Caco-2 (cell line): ENCODE data around the gene GATAD2B. TPM values are rescaled to one million over a fixed set of nuclear protein-coding genes. Genes with fewer than 3 reads are reported as not detected.

Source experiments
- BruUV-seq: library from RNA; stranded (reverse); fragments of 400-500 nt; replicated peaks from 2 replicates; lab custom pipeline; 2021; lab: Mats Ljungman, UMichigan
- CTCF ChIA-PET: fragments of 300-600 bp; sonication (Branson Sonifier 250); formaldehyde crosslinking; loops from one replicate; lab custom pipeline; 2022; ENCODE audit warnings: antibody characterized with exemption; lab: Charles Lee
- POLR2A ChIA-PET: fragments of 300-600 bp; sonication (Branson Sonifier 250); formaldehyde crosslinking; loops from one replicate; lab custom pipeline; 2022; ENCODE audit warnings: antibody characterized with exemption; lab: Charles Lee
- DNase-seq, 2 experiments: peaks; one replicate each; pipeline versions ENCODE4 v3.0.0 to v3.0.0-alpha.2; 2020 to 2022
- H3K27me3 ChIP-seq: replicated peaks from 2 replicates; pipeline ENCODE4 v1.6.0; 2011; ENCODE audit warnings: low read length; ENCODE audit not compliant: control insufficient read depth, insufficient read depth
- H3K36me3 ChIP-seq: 2 replicates; pipeline ENCODE4 v1.5.1; 2011; ENCODE audit warnings: low read length; ENCODE audit not compliant: control insufficient read depth, insufficient read depth
- H3K4me1 ChIP-seq: fragments of 250-450 bp; sonication (Bioruptor Pico); 2 replicates; pipeline ENCODE4 v1.5.1; 2020; ENCODE audit warnings: mild to moderate bottlenecking
- H3K4me3 ChIP-seq: 2 replicates; pipeline ENCODE4 v1.5.1; 2011; ENCODE audit warnings: low read depth, mild to moderate bottlenecking, control low read depth, low read length
- H3K9me3 ChIP-seq: fragments of 250-450 bp; sonication (Bioruptor Pico); 2 replicates; pipeline ENCODE4 v1.5.1; 2020; ENCODE audit warnings: mild to moderate bottlenecking, moderate library complexity
- H3K27ac Mint-ChIP-seq: one replicate; pipeline ENCODE4 v1.8.0; 2022; ENCODE audit warnings: mixed read lengths; ENCODE audit not compliant: unreplicated experiment
- H3K27me3 Mint-ChIP-seq: one replicate; pipeline ENCODE4 v1.8.0; 2022; ENCODE audit warnings: mixed read lengths; ENCODE audit not compliant: insufficient read depth, unreplicated experiment
- H3K36me3 Mint-ChIP-seq: one replicate; pipeline ENCODE4 v1.8.0; 2022; ENCODE audit warnings: mild to moderate bottlenecking, mixed read lengths; ENCODE audit not compliant: insufficient read depth, unreplicated experiment
- H3K4me1 Mint-ChIP-seq: one replicate; pipeline ENCODE4 v1.8.0; 2022; ENCODE audit warnings: low read depth, mixed read lengths; ENCODE audit not compliant: unreplicated experiment
- H3K4me3 Mint-ChIP-seq: one replicate; pipeline ENCODE4 v1.8.0; 2022; ENCODE audit warnings: mild to moderate bottlenecking, moderate library complexity, mixed read lengths; ENCODE audit not compliant: unreplicated experiment
- H3K9me3 Mint-ChIP-seq: one replicate; pipeline ENCODE4 v1.8.0; 2022; ENCODE audit warnings: mixed read lengths; ENCODE audit not compliant: unreplicated experiment
- intact Hi-C: fragments of 100-400 bp; cut with micrococcal nuclease; formaldehyde crosslinking; loops from one replicate; pipeline ENCODE4 v1.10.0; 2022; ENCODE audit not compliant: unreplicated experiment
- total RNA-seq: library from RNA; stranded (reverse); gene quantifications from 2 replicates; pipeline ENCODE4 v1.2.3, GENCODE V29; 2022
- TF ChIP-seq, protein P1 (sequence below), 2 experiments: fragments of 200-600 bp in 1 of 2; IDR thresholded peaks; 1 replicate in 1 of 2; 2 replicates in 1 of 2; pipeline versions ENCODE4 v1.5.1 to v1.8.0; 2011 to 2022; ENCODE audit warnings: antibody characterized with exemption in 1 of 2, control low read depth in 1 of 2, inconsistent platforms in 1 of 2, low read depth in 1 of 2, low read length in 1 of 2, mild to moderate bottlenecking in 1 of 2, moderate library complexity in 1 of 2; ENCODE audit not compliant: insufficient read depth in 1 of 2, severe bottlenecking in 1 of 2, unreplicated experiment in 1 of 2

GATAD2B gene
- total RNA-seq, 1 experiment from 2014 or later = 38.0 TPM

GRCh38 chr1:153795330-153795837 is 127.4 kb downstream of the GATAD2B start:
- Mint-ChIP-seq H3K36me3 (peaks cover 13% of the 10 kb centered on the region), H3K4me3 (no peak overlapping the region), H3K27me3 (no peaks in the 10 kb centered on the region), H3K9me3 (no peaks in the 10 kb centered on the region), H3K27ac (no peak overlapping the region), H3K4me1 (no peaks in the 10 kb centered on the region)
- BruUV-seq = no TSS peak
- Histone ChIP-seq H3K9me3 (no peaks in the 10 kb centered on the region), H3K4me3 (no peak overlapping the region), H3K36me3 (no peaks in the 10 kb centered on the region), H3K4me1 (no peaks in the 10 kb centered on the region), H3K27me3 (no peaks in the 10 kb centered on the region)
- TF ChIP-seq, protein P1, sequence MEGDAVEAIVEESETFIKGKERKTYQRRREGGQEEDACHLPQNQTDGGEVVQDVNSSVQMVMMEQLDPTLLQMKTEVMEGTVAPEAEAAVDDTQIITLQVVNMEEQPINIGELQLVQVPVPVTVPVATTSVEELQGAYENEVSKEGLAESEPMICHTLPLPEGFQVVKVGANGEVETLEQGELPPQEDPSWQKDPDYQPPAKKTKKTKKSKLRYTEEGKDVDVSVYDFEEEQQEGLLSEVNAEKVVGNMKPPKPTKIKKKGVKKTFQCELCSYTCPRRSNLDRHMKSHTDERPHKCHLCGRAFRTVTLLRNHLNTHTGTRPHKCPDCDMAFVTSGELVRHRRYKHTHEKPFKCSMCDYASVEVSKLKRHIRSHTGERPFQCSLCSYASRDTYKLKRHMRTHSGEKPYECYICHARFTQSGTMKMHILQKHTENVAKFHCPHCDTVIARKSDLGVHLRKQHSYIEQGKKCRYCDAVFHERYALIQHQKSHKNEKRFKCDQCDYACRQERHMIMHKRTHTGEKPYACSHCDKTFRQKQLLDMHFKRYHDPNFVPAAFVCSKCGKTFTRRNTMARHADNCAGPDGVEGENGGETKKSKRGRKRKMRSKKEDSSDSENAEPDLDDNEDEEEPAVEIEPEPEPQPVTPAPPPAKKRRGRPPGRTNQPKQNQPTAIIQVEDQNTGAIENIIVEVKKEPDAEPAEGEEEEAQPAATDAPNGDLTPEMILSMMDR (IDR thresholded peaks at IDR 0.05; ENCODE audit: insufficient read depth in 1 of 2, low read depth in 1 of 2, low read length in 1 of 2, severe bottlenecking in 1 of 2, unreplicated experiment in 1 of 2) = no peak
- CTCF ChIA-PET = interaction anchor here (0.5 kb wide), 1 partner anchor 31 kb away, joined by 4 read pairs; no protein-coding TSS in a partner anchor
- intact Hi-C loops = no loop called here
- POLR2A ChIA-PET = no interaction called here
- no peak for DNase-seq

DNA sequence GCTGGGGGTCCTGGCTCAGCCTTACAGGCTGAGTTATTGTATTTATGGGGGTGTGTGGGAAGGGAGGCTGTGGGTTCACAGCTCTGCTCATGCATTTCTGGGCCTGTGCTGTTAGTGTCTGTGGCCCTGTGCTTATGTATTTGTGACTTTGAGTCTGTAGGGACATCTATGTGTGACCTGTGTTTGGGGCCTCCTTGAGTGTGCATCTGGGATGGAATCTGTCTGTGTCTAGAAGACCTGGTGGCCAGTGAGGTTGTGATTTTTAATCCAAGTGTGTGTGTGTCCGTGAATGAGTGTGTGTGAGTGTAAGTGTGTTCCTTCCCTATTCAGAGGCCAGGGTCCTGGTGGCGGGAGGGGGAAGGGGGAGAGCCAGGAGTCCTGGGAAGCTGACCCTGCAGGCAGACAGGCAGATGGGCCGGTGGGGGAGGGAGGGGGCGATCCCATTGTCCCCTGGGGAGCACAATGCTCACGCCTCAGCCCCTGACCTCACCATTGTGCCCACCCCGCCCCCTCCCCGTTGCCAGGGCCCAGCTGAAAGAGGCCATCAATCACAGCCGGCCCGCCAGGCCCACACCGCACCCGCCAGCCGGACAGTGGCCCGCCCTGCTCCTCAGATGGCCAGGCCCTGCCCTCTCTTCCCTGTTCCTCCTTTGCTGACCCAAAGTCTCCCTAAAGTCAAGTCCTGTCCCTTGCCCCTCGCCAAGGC is 128.0 kb downstream of the GATAD2B start:
- H3K4me1 Mint-ChIP-seq = no peaks in the 10 kb centered on the region
- ChIA-PET POLR2A (no interaction called here), CTCF (interaction anchor here (0.5 kb wide), 1 partner anchor 32 kb away, joined by 4 read pairs; no protein-coding TSS in a partner anchor)
- intact Hi-C loops = no loop called here
- Histone ChIP-seq H3K27me3 (no peaks in the 10 kb centered on the region), H3K36me3 (no peaks in the 10 kb centered on the region), H3K4me3 (no peak overlapping the region), H3K4me1 (no peaks in the 10 kb centered on the region), H3K9me3 (no peaks in the 10 kb centered on the region)
- no peaks in the 10 kb centered on the region for H3K9me3 Mint-ChIP-seq
- BruUV-seq = no TSS peak
- H3K4me3 Mint-ChIP-seq = no peak overlapping the region
- TF ChIP-seq, protein P1 (IDR thresholded peaks at IDR 0.05; ENCODE audit: insufficient read depth in 1 of 2, low read depth in 1 of 2, low read length in 1 of 2, severe bottlenecking in 1 of 2, unreplicated experiment in 1 of 2) = no peak
- no peaks in the 10 kb centered on the region for H3K27me3 Mint-ChIP-seq
- peaks cover 7% of the 10 kb centered on the region for H3K36me3 Mint-ChIP-seq
- no peak overlapping the region for H3K27ac Mint-ChIP-seq
- DNase-seq = no peak

GRCh38 chr1:153793973-153794615 is 128.7 kb downstream of the GATAD2B start:
- Histone ChIP-seq H3K36me3 (no peaks in the 10 kb centered on the region), H3K27me3 (no peaks in the 10 kb centered on the region), H3K9me3 (no peaks in the 10 kb centered on the region), H3K4me1 (no peaks in the 10 kb centered on the region), H3K4me3 (no peak overlapping the region)
- TF ChIP-seq, protein P1 (IDR thresholded peaks at IDR 0.05; ENCODE audit: insufficient read depth in 1 of 2, low read depth in 1 of 2, low read length in 1 of 2, severe bottlenecking in 1 of 2, unreplicated experiment in 1 of 2) = no peak
- no peaks in the 10 kb centered on the region for H3K27me3 Mint-ChIP-seq
- H3K4me3 Mint-ChIP-seq = no peak overlapping the region
- intact Hi-C loops = no loop called here
- H3K9me3 Mint-ChIP-seq = no peaks in the 10 kb centered on the region
- POLR2A ChIA-PET = no interaction called here
- H3K27ac Mint-ChIP-seq = no peak overlapping the region
- H3K4me1 Mint-ChIP-seq = no peaks in the 10 kb centered on the region
- DNase-seq = no peak
- CTCF ChIA-PET = interaction anchor here (1.2 kb wide), 1 partner anchor 19 kb away, joined by 5 read pairs; the partner anchor contains the start of gene SLC27A3
- BruUV-seq = no TSS peak
- H3K36me3 Mint-ChIP-seq = peaks cover 7% of the 10 kb centered on the region
